ENCODE results near the gene SLC25A21.
"Not testable (repeated sequence)": the region's sequence is repeated elsewhere in the genome, so short reads cannot be mapped to it uniquely, and the experiment has no call there.

Gene SLC25A21

GRCh38 chr14:36988568-36988967 lies 183.8 kb downstream of the SLC25A21 start:
- in situ Hi-C loops (cut with MboI; ENCODE audit: low pct_unique_long_range_greater_than_20kb, low sequenced_read_pairs, unreplicated experiment): no loop called here
- TF ChIP-seq CTCF (IDR thresholded peaks at IDR 0.05; ENCODE audit: extremely low read depth, insufficient read depth, missing control alignments): no peak
- DNase-seq (ENCODE audit: low spot score): no peak

GRCh38 chr14:36986407-36986806 lies 186.0 kb downstream of the SLC25A21 start:
- DNase-seq (ENCODE audit: low spot score): no peak
- in situ Hi-C loops (cut with MboI; ENCODE audit: low pct_unique_long_range_greater_than_20kb, low sequenced_read_pairs, unreplicated experiment): no loop called here
- no peak for TF ChIP-seq CTCF (IDR thresholded peaks at IDR 0.05; ENCODE audit: extremely low read depth, insufficient read depth, missing control alignments)

- in situ Hi-C loops (cut with MboI; ENCODE audit: low pct_unique_long_range_greater_than_20kb, low sequenced_read_pairs, unreplicated experiment): no loop called here
- no peak for DNase-seq (ENCODE audit: low spot score)
- TF ChIP-seq CTCF (IDR thresholded peaks at IDR 0.05; ENCODE audit: extremely low read depth, insufficient read depth, missing control alignments): no peak
These were observed 190.4 kb downstream of the SLC25A21 start for GRCh38 chr14:36981832-36982529.

GRCh38 chr14:36980413-36980812 lies 192.0 kb downstream of the SLC25A21 start:
- in situ Hi-C loops (cut with MboI; ENCODE audit: low pct_unique_long_range_greater_than_20kb, low sequenced_read_pairs, unreplicated experiment): not testable (repeated sequence)

GRCh38 chr14:36979863-36980262 lies 192.5 kb downstream of the SLC25A21 start:
- no peak for DNase-seq (ENCODE audit: low spot score)
- TF ChIP-seq CTCF (IDR thresholded peaks at IDR 0.05; ENCODE audit: extremely low read depth, insufficient read depth, missing control alignments): no peak
- in situ Hi-C loops (cut with MboI; ENCODE audit: low pct_unique_long_range_greater_than_20kb, low sequenced_read_pairs, unreplicated experiment): no loop called here

More at GRCh38 chr14:36980413-36980812, 192.0 kb downstream of the SLC25A21 start:
- DNase-seq (ENCODE audit: low spot score): not testable (repeated sequence)

- DNase-seq (ENCODE audit: low spot score): no peak
- in situ Hi-C loops (cut with MboI; ENCODE audit: low pct_unique_long_range_greater_than_20kb, low sequenced_read_pairs, unreplicated experiment): no loop called here
- no peak for TF ChIP-seq CTCF (IDR thresholded peaks at IDR 0.05; ENCODE audit: extremely low read depth, insufficient read depth, missing control alignments)
These were observed 195.8 kb downstream of the SLC25A21 start for GRCh38 chr14:36976571-36977023.

GRCh38 chr14:36975834-36976233 lies 196.6 kb downstream of the SLC25A21 start:
- no peak for TF ChIP-seq CTCF (IDR thresholded peaks at IDR 0.05; ENCODE audit: extremely low read depth, insufficient read depth, missing control alignments)
- in situ Hi-C loops (cut with MboI; ENCODE audit: low pct_unique_long_range_greater_than_20kb, low sequenced_read_pairs, unreplicated experiment): no loop called here
- no peak for DNase-seq (ENCODE audit: low spot score)
